Measurements from ENCODE around the gene TTC21A.

The TTC21A gene

DNA sequence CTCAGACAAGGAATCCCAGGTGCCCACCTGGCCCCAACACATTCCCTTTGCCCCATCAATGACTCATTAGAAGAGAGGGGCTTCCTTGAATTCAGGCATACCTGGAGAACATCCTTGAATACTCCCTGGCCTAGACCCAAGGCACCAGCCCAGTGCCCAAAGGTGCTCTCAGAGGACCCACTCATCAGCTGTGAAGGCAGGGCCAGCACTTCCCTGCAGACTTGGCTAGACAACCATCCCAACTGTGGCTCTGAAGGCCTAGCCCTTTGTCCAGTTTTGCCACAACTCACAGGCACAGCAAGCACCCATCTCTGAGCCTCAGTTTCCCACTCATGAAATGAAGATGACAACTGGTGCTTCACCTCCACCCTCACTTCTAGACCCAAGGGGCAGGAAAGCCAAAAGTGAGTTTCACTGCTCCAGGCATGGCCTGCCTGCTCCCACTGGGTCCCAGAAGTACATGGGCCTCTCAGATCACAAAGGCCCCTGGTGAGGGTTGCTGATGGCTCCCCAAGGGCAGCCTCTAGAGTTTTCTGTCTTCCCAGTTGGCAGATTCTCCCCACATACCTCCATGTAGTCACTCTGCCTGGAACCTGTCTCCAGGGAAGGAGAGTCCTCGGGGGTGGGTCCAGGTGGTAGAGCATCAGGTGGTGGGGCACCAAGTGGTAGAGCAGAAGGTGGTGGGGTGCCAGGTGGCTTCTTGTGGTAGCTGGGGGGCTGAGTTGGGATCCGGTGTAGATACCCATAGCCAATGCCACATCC lies 7.6 kb upstream of the TTC21A start:
- no peak for DNase-seq

DNA sequence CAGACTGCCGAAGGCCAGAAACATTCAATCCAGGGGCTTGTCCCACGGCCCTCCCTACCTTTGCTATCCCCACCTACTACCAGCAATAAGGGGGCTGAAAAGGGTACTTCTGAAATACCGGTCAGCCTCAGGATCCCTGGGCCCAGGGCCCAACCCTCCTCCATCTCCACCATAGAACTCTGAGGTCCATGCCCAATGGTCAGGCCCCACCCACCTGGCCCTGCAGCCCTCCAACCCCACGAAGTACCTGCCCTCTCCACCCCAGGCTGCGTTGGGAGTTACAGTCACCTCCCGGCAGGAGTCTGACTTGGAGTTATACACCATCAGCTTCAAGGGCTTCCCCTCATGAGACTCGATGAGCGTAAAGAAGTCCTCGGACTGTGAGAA lies 7.0 kb upstream of the TTC21A start:
- DNase-seq = no peak

DNA sequence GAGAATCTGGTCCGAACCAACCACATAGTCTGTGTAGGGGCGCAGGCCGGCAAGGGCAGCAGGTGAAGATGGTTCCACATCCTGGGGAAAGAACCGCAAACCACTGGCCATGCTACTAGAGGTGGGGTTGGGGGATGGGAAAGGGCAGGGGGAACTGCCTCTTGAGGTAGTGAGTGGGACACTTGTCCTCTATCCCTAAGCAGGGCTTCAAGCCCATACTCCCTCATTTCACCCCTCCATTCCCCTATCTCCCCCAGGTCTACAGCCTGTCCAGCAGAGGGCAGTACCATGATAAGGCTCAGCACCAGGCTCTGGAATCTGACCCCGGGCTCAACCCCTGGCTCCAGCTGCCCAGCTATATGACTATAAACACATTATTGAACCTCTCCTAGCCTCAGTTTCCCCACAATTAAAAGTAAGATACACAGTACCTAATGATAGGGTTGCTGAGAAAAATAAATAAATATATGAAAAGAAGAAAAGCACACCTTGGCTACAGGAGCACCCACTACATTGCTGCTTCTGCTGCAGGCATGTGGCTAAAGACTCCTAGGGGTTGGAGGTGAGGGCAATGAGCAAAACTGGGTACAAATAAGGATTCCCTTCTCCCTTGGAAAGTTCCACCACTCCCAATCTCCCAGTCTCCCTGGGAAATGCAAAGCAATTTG lies 6.3 kb upstream of the TTC21A start:
- DNase-seq = peak; percentile 18

DNA sequence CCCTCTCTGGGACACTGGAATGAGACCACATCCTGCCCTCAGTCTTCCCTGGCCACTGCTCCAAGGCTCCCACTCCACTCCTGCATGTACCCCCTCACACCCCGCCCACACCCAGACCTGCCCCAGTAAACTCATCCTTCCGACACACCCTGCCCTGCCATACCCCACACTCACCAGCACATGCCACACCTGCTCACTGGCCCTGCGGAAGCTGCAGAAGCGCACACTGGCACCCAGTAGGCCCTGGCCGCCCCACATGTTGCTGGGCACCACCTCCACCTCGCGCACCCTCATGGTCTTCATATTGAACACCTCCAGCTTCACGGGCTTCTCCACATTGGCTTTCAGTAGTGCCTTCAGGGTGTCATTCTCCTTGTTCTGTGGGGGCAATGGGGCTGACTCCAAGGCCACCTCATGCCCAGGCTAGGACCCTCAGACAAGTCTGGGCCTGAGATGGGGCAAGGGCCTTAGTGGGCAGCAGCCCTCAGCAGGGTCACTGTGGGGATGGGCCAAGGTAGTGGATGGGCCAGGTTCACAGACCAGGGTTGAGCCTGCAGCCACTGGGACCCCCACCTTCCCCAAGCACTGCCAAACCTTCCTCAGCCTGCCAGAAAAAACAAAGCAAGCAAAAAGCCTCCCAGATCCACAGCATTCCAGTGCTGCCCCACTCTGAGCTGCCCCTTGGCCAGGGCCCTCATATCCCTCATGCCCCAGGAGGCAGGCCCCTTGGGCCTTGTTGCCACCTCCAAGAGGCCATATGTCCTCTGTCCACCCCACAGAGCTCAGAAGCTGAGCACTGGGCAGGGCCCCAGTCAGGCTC lies 4.8 kb upstream of the TTC21A start:
- DNase-seq = no peak

DNA sequence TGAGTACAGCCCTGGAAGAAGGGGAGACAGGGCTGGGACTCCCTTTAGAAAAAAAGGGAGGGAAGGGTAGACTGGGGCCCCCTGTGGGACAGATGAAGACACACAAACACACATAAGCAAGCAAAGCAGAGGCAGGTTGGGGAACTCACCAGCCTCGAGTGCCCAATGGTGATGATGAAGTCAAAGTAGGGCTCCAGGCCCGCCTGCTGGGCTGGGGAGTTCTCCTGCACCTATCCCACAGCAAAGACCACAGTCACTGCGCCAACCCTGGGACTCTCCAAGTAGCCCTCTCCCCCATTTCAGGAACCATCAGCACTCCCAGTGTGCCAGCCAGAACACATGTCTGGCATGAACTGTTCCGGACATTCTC lies 4.2 kb upstream of the TTC21A start:
- no peak for DNase-seq

DNA sequence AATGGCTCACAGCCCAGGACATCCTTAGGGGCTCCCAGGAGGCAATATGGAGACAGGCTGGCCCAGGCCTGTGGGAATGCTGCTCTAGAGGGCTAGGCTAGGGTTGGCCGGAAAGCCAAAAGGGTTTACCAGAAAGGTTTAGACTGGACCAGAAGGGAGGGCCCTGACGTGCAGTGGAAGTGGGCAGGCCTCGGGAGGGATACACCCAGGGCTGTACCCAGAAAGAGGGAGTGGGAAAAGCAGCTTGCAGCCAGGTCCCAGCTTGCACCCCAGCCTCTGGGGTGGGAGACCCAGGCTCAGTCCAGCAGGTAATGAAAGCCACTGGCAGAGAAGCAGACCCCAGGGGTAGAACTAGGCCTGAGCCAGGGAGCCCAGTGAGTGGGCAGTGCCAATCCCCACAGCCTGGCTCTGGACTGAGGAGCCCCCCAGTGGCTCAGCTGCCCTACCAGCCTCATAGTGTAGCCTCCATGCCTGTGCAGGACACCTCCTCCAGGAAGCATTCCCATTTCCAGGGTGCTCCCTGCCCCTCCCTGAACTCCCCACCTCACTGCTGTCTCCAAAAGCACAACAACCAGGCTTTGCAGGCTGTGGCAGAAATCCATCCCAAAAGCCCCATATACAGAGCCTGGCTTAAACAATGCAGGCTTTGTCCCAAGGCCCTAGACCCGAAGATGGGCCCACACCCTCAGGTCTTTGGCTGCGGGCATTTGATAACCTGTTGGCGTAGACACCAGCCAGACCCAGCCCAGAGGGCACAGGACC lies 3.5 kb upstream of the TTC21A start:
- DNase-seq = no peak

DNA sequence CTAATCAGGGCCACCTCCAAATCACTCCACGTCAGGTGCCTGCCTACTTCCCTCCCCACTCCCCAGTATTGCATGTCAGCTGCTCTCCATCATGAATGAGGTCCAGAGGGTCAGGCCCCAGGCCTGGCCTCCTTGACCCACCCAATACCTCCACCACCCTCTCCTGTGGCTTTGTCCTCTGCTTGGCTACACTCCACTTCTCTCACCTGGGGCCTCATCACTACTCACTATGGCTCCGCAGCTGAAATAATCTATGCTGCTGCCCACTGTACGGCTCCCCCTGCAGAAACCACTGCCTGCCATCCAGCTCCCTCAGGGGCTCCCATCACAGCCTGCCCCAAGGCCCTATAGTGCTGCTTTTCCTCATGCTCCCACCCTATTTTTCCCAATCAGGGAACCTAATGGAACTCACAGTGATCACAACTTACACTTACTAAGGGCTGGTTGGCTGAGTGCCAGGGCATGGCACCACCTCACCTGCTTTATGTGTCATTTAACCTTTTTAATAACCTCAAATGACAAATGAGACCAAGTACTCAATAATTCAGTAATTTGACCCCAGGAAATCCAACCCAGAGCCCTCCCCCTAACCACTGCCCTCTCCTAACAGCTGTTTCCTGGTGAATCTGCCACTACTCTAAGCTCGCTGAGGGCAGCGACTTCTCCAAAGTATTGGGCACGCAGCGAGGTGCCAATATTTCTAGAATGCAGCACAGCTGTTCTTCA lies 2.4 kb upstream of the TTC21A start:
- no peak for DNase-seq

DNA sequence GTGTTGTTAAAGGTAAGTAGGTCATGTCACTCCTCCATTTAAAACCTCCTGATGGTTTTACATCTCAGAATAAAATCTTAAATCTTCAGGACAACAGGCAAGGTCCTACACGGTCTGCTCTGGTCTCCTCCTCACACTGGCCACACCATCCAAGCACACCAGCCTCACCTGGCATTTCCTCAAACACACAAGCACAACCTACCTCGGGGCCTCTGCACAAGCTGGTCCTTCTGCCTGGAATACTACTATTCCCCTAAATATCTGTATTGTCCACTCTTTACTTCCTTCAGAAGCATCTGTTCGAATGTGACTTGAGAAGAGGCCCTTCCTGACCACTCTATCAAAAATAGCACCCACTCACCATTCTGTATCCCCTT lies 1.8 kb upstream of the TTC21A start:
- no peak for DNase-seq

DNA sequence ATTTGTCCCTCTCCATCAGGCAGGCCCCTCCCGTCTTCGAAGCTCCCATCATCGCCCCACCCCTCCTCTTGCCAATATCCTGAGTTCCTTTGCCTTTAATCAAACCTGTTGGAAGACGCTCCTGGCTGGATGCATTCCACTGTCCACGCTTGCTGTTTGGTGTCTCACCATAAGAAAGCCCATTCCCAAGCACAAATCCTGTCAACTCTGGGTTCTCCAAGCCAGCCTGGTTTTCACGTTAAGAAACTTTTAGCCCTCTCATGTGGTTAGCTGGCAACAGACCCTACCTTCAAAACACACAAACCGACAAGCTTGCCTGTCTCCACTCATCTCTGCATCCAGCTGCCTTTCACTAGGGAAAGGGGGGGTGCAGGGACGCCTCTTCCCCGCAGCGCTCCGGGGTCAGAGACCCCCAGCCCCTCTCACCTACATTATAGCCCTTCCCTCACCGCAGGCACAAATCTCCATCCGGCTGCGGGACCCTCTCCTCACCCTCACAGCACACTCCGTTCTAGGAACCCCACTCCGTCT lies 1.1 kb upstream of the TTC21A start:
- DNase-seq = no peak

DNA sequence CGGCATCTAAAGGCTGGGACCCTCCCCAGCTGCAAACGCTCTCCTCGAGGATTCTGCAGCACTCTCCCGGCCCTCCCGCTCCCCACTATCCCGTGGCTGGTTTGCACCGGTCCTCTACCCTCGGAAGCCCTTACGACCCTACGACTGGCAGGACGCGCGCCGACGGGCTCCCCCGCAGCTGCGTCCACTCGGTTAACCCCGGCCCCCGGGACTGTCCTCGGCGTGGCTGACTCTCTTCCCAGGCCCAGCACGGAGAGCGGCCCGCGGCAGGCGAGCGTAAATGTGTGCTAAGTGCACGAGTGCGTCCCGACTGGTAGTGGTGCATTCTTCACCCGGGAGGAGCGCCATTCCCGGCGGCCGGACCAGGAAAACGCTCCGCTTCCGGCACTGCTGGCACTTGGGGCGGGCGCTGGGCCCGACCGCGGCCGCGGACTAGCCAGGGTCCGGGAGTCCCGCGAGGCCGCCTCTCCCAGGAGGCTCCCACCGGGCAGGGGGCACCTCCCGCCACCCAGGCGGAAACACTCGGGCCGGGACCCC lies 561 bp upstream of the TTC21A start:
- DNase-seq = no peak

DNA sequence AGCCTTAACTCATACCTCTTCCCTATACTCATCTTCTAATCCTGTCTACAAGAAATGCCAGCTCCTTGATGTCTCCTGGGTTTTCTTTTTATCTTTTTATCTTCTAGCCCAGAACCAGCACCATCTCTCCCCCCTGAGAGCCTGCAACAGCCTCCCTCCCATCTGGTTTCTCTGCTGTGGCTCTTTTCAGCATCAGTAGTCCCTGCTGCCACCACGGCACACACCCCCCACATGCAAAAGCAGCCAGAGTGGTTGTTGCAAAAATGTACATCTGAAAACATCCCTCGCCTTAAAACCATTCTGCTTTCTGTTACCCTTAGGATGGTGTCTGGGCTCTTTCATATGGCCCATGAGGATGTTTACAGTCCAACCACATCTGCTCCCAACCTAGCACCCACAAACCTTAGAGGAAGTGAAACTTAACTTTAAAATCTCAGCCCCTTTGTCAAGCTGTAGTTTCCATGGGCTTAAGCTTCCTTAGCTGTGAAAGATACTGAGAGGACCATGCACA lies 775 bp downstream of the TTC21A start:
- no peak for DNase-seq

DNA sequence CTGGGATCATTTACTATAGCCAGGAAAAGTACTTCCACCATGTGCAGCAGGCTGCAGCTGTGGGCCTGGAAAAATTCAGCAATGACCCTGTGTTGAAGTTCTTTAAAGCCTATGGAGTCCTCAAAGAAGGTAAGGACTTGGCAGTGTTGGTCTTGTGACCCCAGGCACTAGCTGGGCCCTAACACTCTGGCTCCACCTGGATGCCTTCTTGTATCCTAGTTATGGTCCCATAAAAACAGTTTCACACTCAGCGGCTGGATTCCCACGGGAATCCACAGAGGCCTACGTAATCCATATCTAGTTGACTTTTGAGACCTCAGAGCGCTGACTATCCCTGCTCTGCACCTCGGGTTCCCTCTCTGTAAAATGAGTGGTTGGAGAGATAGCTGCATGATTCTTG lies 1.6 kb downstream of the TTC21A start:
- DNase-seq = no peak

DNA sequence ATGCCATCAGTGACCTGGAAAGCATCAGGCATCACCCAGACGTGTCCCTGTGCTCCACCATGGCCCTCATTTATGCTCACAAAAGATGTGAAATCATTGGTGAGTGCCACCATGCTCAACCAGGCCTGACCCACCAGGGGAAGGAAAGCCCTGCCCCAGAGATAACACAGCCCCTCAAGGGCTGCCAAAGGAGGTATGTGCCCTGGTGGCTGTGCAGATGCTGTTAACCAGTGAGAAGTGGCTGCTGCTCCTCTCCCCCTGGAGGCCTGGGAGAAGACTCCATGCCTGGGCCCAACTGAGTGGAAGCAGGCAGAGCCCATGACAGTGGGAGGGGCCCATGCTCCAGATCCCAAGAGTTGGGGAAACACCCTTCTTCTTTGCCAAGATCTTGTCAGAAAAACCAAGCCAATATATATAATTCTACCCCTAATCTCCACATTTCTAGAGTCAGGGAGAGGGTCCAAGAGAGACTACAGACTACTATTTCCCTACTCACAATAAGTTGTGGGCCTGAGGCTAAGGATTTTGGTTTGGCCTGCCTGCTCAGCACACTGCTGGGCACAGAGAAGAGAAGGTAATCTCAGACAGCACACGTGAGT lies 2.7 kb downstream of the TTC21A start:
- no peak for DNase-seq

DNA sequence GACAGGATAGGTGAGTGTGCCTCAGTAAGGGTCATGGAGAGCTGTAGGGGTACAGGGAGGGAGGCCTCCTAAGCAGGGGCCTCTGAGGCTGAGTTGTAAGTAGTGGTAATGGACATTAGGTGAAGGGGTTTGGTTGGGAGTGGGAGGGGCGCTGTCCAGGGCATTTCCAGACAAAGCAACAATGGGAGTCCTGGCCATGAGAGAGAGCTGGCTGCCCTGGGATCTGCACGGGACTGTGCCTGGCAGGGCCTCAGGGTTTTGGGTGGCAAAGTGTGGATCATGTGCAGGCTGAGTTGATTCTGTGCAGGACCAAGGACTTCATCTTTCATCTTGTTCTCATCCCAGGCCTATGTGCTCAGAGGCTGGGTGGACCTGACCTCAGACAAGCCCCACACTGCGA lies 4.6 kb downstream of the TTC21A start:
- no peak for DNase-seq

DNA sequence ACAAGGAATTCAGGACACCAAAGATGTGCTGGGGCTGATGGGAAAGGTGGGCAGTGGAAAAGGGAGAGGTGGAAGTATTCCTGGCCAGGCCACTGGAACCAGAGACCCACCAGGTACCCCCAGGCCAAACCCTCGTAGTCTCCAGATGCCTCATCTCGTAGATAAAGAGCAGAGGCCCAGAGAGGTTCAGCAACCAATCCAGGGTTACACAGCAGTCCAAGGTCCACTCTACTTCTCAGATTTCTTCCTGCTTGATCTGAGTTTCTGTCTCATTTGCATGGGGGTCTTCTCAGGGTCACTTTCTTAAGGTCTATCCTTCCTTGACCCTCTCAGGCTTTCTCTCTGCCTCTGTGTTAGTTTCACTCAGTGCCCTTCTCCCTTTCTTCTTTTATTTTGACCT lies 5.1 kb downstream of the TTC21A start:
- no peak for DNase-seq

DNA sequence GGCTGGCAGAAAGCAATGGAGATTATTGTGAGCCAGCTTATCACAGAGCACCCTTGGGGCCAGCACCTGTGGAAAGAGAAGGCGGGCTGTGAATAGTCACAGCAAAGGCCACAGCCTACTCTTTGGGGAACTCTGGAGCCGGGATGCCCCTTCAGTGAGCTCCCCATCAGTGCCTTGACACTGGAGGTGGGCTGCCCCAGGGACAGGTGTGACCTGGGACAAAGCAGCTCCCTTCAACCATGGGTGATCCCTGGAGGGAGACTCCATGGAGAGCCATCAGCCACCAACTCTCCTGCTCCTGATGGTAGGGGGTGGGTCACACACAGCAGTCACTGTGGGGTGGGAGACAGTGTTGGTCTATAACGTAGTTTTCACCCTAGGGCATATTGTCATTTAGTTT lies 5.8 kb downstream of the TTC21A start:
- no peak for DNase-seq

DNA sequence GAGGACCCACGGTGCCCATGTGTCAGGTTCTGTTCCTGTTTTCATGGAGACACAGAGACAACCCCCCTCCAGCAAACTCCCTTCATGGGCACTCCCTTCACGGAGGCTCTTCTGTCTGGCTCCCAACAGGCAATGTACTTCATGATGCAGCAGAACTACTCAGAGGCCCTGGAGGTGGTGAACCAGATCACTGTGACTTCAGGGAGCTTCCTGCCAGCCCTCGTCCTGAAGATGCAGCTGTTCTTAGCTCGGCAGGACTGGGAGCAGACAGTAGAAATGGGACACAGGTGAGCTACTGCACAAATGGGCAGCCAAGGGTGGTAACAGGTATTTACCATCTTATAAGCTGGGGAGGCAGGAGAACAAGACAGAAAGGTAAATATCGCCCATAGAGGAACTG lies 7.0 kb downstream of the TTC21A start:
- DNase-seq = no peak

DNA sequence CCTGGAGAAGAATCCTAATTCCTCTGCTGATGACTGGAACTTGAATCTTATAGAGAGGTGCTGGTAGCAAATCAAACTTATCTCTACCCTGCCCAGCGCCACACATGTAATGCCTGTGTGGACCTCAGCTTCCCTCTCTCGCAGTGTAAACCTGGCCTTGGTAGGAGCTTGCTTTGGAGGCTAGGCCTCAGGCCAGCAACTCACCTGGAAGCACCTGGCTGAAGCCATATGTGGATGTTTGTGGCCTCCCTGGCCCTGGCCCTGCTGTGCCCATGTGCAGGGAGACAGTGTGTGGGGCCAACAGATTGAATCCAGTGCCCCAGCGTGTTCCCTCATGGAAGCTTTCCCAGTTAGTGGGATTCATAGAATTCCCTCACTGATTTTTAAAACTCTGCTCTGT lies 8.4 kb downstream of the TTC21A start:
- no peak for DNase-seq

DNA sequence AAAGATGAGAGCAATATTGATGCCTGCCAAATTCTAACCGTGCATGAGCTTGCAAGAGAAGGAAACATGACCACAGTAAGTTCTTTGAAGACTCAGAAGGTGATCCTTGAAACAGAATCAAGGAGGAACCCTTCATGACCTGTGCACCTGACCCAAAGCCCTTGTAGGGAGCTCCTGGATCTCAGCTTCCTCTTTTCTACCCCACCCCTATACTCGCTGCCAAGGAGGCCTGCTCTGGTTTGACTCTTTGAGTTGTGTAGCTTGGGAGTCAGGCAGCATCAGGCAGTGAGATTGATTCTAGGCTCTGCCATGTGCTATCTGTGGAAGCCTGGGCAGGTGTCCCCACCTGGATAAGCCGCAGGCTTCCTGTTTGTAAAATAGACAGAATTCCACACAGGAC lies 10.6 kb downstream of the TTC21A start:
- DNase-seq = no peak

DNA sequence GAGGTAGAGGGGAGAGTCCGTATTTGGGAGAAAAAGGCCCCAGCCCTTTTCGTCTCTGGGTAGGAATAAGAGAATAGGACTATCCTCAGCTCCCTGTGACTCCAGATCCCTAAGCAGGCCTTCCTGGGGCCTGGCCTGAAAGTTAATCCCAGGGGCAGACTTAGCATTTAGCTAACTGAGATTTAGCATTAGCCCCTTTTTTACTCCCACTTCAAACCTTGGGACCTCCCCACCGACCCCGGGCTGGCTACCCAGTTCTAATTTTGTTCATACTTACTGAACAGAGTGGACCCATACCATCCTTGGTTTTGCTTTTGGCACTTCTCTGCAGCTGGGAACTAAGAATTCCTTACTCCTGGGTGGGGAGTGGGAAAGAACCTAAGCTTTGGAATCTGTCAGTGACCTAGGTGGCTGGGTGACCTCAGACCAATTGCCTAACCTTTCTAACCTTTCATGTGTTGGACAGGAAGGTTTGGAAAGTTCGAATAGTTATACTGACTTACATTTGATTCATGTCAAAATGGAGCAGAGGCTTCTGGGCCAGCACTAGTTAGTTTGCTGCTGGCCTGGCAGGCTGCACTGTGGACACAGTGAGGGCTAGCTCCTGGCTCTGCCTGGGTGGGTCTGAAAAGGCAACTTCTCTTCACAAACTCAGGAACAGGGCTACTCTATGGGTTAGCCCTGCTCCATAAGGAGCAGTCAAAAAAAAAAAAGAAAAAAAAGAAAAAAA lies 11.6 kb downstream of the TTC21A start:
- no peak for DNase-seq

DNA sequence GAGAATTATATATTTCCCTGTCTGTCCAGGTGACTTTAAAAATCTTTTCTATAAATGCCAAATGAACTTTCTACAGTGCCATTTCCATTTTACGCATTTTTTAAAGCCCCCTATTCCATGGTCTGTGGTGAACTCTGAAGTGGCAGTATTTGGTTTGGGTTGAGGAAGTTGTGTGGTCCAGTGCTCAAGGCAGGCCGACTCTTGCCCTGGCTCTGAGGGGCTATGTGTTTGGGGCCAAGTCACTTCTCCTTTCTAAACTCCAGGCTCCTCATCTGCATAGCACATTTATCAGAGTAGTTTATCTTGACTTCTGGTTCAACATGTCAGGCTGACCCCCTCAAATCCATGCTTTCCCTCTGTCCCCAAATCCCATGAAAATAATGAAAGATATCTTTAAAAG lies 14.1 kb downstream of the TTC21A start:
- no peak for DNase-seq

Measured in effector CD8-positive, alpha-beta T cell (primary cell).